CD14-positive monocyte (primary cell): ENCODE results near the gene MRM3. TPM values are rescaled to one million over a fixed set of nuclear protein-coding genes. Genes with fewer than 3 reads are reported as not detected.

Experiments used
- DNase-seq, 3 donors: peaks; one replicate each; pipeline ENCODE4 v3.0.0-alpha.2; 2011 to 2022
- H2AFZ ChIP-seq: 2 replicates; pipeline ENCODE4 v1.6.0; 2012; ENCODE audit warnings: mild to moderate bottlenecking, low read depth, low read length, inconsistent platforms; ENCODE audit not compliant: insufficient read depth, poor library complexity, severe bottlenecking
- H3K27ac ChIP-seq, 2 donors: 1 replicate in 1 of 2; 2 replicates in 1 of 2; pipeline ENCODE4 v1.5.1; 2012 to 2013; ENCODE audit warnings: low read length in 2 of 2, control low read depth in 1 of 2, inconsistent platforms in 1 of 2, low read depth in 1 of 2, mild to moderate bottlenecking in 1 of 2
- H3K27me3 ChIP-seq, 2 donors: one replicate each; pipeline versions ENCODE4 v1.6.0 to v1.6.1; 2011 to 2013; ENCODE audit warnings: low read length in 2 of 2; ENCODE audit not compliant: control insufficient read depth in 2 of 2, insufficient read depth in 2 of 2
- H3K36me3 ChIP-seq, 2 donors: replicated peaks in 1 of 2; 1 replicate in 1 of 2; 2 replicates in 1 of 2; pipeline versions ENCODE4 v1.5.1 to v1.6.1; 2012 to 2013; ENCODE audit warnings: low read length in 2 of 2, control low read depth in 1 of 2, inconsistent platforms in 1 of 2, mild to moderate bottlenecking in 1 of 2; ENCODE audit not compliant: insufficient read depth in 2 of 2, control insufficient read depth in 1 of 2
- H3K4me1 ChIP-seq, 2 donors: 1 replicate in 1 of 2; 2 replicates in 1 of 2; pipeline versions ENCODE4 v1.5.1 to v1.6.1; 2012 to 2013; ENCODE audit warnings: low read length in 2 of 2, control low read depth in 1 of 2, inconsistent platforms in 1 of 2, mild to moderate bottlenecking in 1 of 2, moderate library complexity in 1 of 2; ENCODE audit not compliant: insufficient read depth in 2 of 2, control insufficient read depth in 1 of 2
- H3K4me2 ChIP-seq: replicated peaks from 2 replicates; pipeline ENCODE3; 2012; ENCODE audit warnings: low read length, moderate library complexity, mild to moderate bottlenecking; ENCODE audit not compliant: poor library complexity, severe bottlenecking; ENCODE audit errors: extremely low read depth
- H3K4me3 ChIP-seq, 3 experiments: fragments of 200-600 bp in 1 of 3; sonication (generic) in 1 of 3; replicated peaks in 1 of 3; 1 replicate in 2 of 3; 2 replicates in 1 of 3; pipeline ENCODE4 v1.5.1; 2011 to 2013; ENCODE audit warnings: low read length in 3 of 3, mild to moderate bottlenecking in 3 of 3, control low read depth in 2 of 3, low read depth in 2 of 3, inconsistent platforms in 1 of 3, moderate library complexity in 1 of 3
- H3K79me2 ChIP-seq: 2 replicates; pipeline ENCODE4 v1.6.0; 2012; ENCODE audit warnings: mild to moderate bottlenecking, control low read depth, inconsistent platforms, low read length, moderate library complexity; ENCODE audit not compliant: insufficient read depth
- H3K9ac ChIP-seq: 2 replicates; pipeline ENCODE4 v1.6.0; 2017; ENCODE audit warnings: low read length, mild to moderate bottlenecking; ENCODE audit not compliant: insufficient read depth, poor library complexity, severe bottlenecking
- H3K9me3 ChIP-seq, 2 donors: replicated peaks in 1 of 2; 1 replicate in 1 of 2; 2 replicates in 1 of 2; pipeline versions ENCODE4 v1.5.1 to v1.6.1; 2012 to 2013; ENCODE audit warnings: low read length in 2 of 2, control low read depth in 1 of 2; ENCODE audit not compliant: control insufficient read depth in 1 of 2, insufficient read depth in 1 of 2
- H4K20me1 ChIP-seq: 2 replicates; pipeline ENCODE4 v1.6.0; 2012; ENCODE audit warnings: mild to moderate bottlenecking, low read length, control low read depth, moderate library complexity; ENCODE audit not compliant: insufficient read depth
- H3K27ac Mint-ChIP-seq, 7 donors: one replicate each; pipeline ENCODE4 v1.8.0; 2020; ENCODE audit warnings: mild to moderate bottlenecking in 7 of 7, mixed read lengths in 7 of 7, moderate library complexity in 6 of 7, inconsistent platforms in 2 of 7
- H3K27me3 Mint-ChIP-seq, 3 donors: one replicate each; pipeline ENCODE4 v1.8.0; 2021 to 2022; ENCODE audit warnings: low read depth in 3 of 3, mild to moderate bottlenecking in 3 of 3, mixed read lengths in 3 of 3, moderate library complexity in 3 of 3, inconsistent platforms in 1 of 3
- H3K36me3 Mint-ChIP-seq, 2 donors: one replicate each; pipeline ENCODE4 v1.8.0; 2020; ENCODE audit warnings: mixed read lengths in 2 of 2, inconsistent platforms in 1 of 2, mild to moderate bottlenecking in 1 of 2
- H3K4me1 Mint-ChIP-seq: one replicate; pipeline ENCODE4 v1.8.0; 2020; ENCODE audit warnings: mild to moderate bottlenecking, mixed read lengths
- H3K4me3 Mint-ChIP-seq, 2 donors: one replicate each; pipeline ENCODE4 v1.8.0; 2020; ENCODE audit warnings: mild to moderate bottlenecking in 2 of 2, mixed read lengths in 2 of 2, moderate library complexity in 1 of 2
- H3K9me3 Mint-ChIP-seq, 7 donors: one replicate each; pipeline ENCODE4 v1.8.0; 2020 to 2022; ENCODE audit warnings: mixed read lengths in 7 of 7, mild to moderate bottlenecking in 6 of 7, moderate library complexity in 6 of 7, inconsistent platforms in 2 of 7
- CTCF ChIP-seq: fragments of 200-600 bp; IDR thresholded peaks from one replicate; pipeline ENCODE4 v1.8.0; 2022; ENCODE audit warnings: antibody characterized with exemption, mild to moderate bottlenecking
- WGBS: methylation state at CpG from one replicate; pipeline ENCODE4 v1.1.5; 2013; ENCODE audit warnings: missing lambda C conversion rate; ENCODE audit not compliant: insufficient coverage; 5-methylcytosine and 5-hydroxymethylcytosine counted together
- intact Hi-C, 2 donors: fragments of 100-400 bp; cut with micrococcal nuclease; formaldehyde crosslinking; loops; one replicate each; pipeline versions ENCODE4 v1.15.0 to v1.15.1; 2023
- polyA plus RNA-seq, 3 donors: library from polyadenylated mRNA; depleted of rRNA in 1 of 3; unstranded in 2 of 3; stranded (reverse) in 1 of 3; fragments of 300-500 nt in 2 of 3; fragments of >200 nt in 1 of 3; fragmentation: Illumina TruSeq in 2 of 3; gene quantifications; 1 replicate in 2 of 3; 2 replicates in 1 of 3; pipeline ENCODE4 v1.2.3, GENCODE V29; 2012 to 2021

MRM3 gene
- polyA plus RNA-seq, 3 donors: 9.3 to 15.4 (median 12.8) TPM

DNA sequence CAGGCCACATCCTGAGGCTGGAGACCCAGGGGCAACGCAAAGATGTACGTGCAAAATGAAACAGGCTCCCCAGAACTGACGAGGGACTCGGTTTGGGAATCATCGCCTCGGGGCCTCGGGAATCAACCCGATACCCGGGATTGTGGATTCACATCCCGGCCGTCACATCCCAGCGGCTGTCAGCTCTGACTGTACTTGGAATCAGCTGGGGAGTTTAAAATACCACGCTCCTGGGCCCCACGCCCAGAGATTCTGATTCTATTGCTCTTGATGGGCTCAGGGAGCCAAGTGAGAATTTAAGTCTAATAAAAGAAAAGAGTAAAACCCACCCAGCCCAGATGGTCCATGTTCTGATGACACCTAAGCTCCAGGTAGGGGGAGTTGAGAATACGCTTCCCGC lies 42.2 kb downstream of the MRM3 start:
- intact Hi-C loops: no loop called here
- Histone ChIP-seq H4K20me1 (no peaks in the 10 kb centered on the region), H3K27me3 (no peaks in the 10 kb centered on the region), H2AFZ (no peak overlapping the region), H3K27ac (no peak overlapping the region), H3K4me1 (no peaks in the 10 kb centered on the region), H3K9ac (no peak overlapping the region), H3K9me3 (no peaks in the 10 kb centered on the region), H3K4me3 (no peak overlapping the region), H3K79me2 (no peaks in the 10 kb centered on the region), H3K4me2 (no peak overlapping the region), H3K36me3 (no peaks in the 10 kb centered on the region)
- H3K4me1 Mint-ChIP-seq: no peaks in the 10 kb centered on the region
- peaks cover 2 to 3% (median 3%) of the 10 kb centered on the region in 3 donors for H3K27me3 Mint-ChIP-seq
- 96% methylated on average over 13 of the region's 16 CpGs for WGBS
- peaks cover 0 to under 1% (median 0%) of the 10 kb centered on the region in 7 donors for H3K9me3 Mint-ChIP-seq
- DNase-seq: no peak
- no peaks in the 10 kb centered on the region for H3K36me3 Mint-ChIP-seq
- no peak overlapping the region for H3K27ac Mint-ChIP-seq
- no peak for TF ChIP-seq CTCF
- no peak overlapping the region for H3K4me3 Mint-ChIP-seq

DNA sequence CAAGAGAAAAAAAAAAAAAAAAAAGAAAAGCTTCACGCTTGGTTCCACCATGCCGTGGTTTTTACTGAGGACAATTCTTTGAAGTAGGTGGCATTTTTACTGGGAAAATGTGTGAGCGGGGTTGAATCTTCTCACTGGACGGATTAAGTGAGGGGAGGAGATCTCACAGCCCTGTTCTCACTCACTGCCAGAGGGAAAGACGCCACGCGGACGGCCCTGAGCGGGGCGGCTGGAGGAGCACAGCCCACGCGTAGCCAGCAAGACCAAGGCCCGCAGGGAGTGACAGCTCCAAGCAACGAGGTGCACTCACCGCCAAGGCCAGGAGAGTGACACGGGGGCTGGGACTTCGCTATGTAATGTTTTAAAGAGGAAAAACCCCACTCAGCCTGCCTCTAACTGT lies 43.1 kb downstream of the MRM3 start:
- Histone ChIP-seq H3K4me2 (no peak overlapping the region), H3K36me3 (no peaks in the 10 kb centered on the region), H3K79me2 (no peaks in the 10 kb centered on the region), H2AFZ (no peak overlapping the region), H3K4me3 (no peak overlapping the region), H3K27me3 (no peaks in the 10 kb centered on the region), H3K4me1 (no peaks in the 10 kb centered on the region), H3K9me3 (peaks cover 0 to 2% of the 10 kb centered on the region in 2 donors), H3K9ac (no peak overlapping the region), H4K20me1 (no peaks in the 10 kb centered on the region), H3K27ac (no peak overlapping the region)
- WGBS: 92% methylated on average over 10 of the region's 17 CpGs
- Mint-ChIP-seq H3K27me3 (peaks cover 2 to 3% (median 3%) of the 10 kb centered on the region in 3 donors), H3K27ac (no peak overlapping the region), H3K9me3 (peaks cover 0 to 6% (median under 1%) of the 10 kb centered on the region in 7 donors), H3K36me3 (no peaks in the 10 kb centered on the region), H3K4me1 (no peaks in the 10 kb centered on the region), H3K4me3 (no peak overlapping the region)
- intact Hi-C loops: no loop called here
- DNase-seq: no peak
- TF ChIP-seq CTCF: no peak
